GM23248 (cell line): ENCODE measurements around the gene SMC1A. TPM values are rescaled to one million over a fixed set of nuclear protein-coding genes. Genes with fewer than 3 reads are reported as not detected.
"Not testable (repeated sequence)": the region's sequence is repeated elsewhere in the genome, so short reads cannot be mapped to it uniquely, and the experiment has no call there.

Experiments used
- DNase-seq: peaks from one replicate; pipeline ENCODE4 v3.0.0-alpha.2; 2015
- H2AFZ ChIP-seq: fragments of 200-600 bp; sonication (generic); 2 replicates; pipeline ENCODE4 v1.6.1; 2016; ENCODE audit warnings: antibody characterized with exemption
- H3F3A ChIP-seq: fragments of 200-600 bp; sonication (generic); 2 replicates; pipeline ENCODE4 v1.6.1; 2016; ENCODE audit warnings: mild to moderate bottlenecking, antibody characterized with exemption, mixed run types; ENCODE audit not compliant: insufficient read depth
- H3K27ac ChIP-seq: fragments of 200-600 bp; sonication (generic); 2 replicates; pipeline ENCODE4 v1.5.1; 2016; ENCODE audit warnings: mild to moderate bottlenecking
- H3K27me3 ChIP-seq: fragments of 200-600 bp; sonication (generic); replicated peaks from 2 replicates; pipeline ENCODE4 v1.6.1; 2016; ENCODE audit warnings: mild to moderate bottlenecking; ENCODE audit not compliant: insufficient read depth
- H3K36me3 ChIP-seq: fragments of 200-600 bp; sonication (generic); 2 replicates; pipeline ENCODE4 v1.6.1; 2016; ENCODE audit warnings: low read depth, mild to moderate bottlenecking
- H3K4me1 ChIP-seq: fragments of 200-600 bp; sonication (generic); 2 replicates; pipeline ENCODE4 v1.6.1; 2016; ENCODE audit warnings: mild to moderate bottlenecking; ENCODE audit not compliant: insufficient read depth
- H3K4me2 ChIP-seq: fragments of 200-600 bp; sonication (generic); one replicate; pipeline ENCODE4 v1.6.1; 2016; ENCODE audit warnings: mild to moderate bottlenecking; ENCODE audit not compliant: unreplicated experiment
- H3K4me3 ChIP-seq: fragments of 200-600 bp; sonication (generic); 2 replicates; pipeline ENCODE4 v1.5.1; 2016; ENCODE audit warnings: mild to moderate bottlenecking
- H3K79me2 ChIP-seq: fragments of 200-600 bp; sonication (generic); 2 replicates; pipeline ENCODE4 v1.6.1; 2016; ENCODE audit warnings: mild to moderate bottlenecking; ENCODE audit not compliant: insufficient read depth
- H3K9ac ChIP-seq: fragments of 200-600 bp; sonication (generic); 2 replicates; pipeline ENCODE4 v1.6.1; 2016; ENCODE audit warnings: mild to moderate bottlenecking
- H3K9me2 ChIP-seq: fragments of 200-600 bp; sonication (generic); 2 replicates; pipeline ENCODE4 v1.6.1; 2016; ENCODE audit warnings: mixed run types, mild to moderate bottlenecking, moderate library complexity; ENCODE audit not compliant: insufficient read depth
- H3K9me3 ChIP-seq: fragments of 200-600 bp; sonication (generic); one replicate; pipeline ENCODE4 v1.6.1; 2017; ENCODE audit warnings: low read depth
- H4K20me1 ChIP-seq: fragments of 200-600 bp; sonication (generic); 2 replicates; pipeline ENCODE4 v1.6.0; 2016; ENCODE audit not compliant: insufficient read depth
- EZH2 ChIP-seq: fragments of 200-600 bp; sonication (generic); IDR thresholded peaks from 2 replicates; pipeline ENCODE4 v1.6.1; 2018; ENCODE audit warnings: antibody characterized with exemption, mild to moderate bottlenecking; ENCODE audit not compliant: insufficient read depth, poor library complexity, severe bottlenecking
- EZH2phosphoT487 ChIP-seq: fragments of 200-600 bp; sonication (generic); IDR thresholded peaks from 2 replicates; pipeline ENCODE4 v1.6.1; 2018; ENCODE audit warnings: antibody characterized with exemption, moderate library complexity, mild to moderate bottlenecking, low read depth; ENCODE audit not compliant: insufficient read depth
- WGBS, 2 experiments: methylation state at CpG; one replicate each; pipeline ENCODE4 v1.1.6; 2015 to 2017; ENCODE audit warnings: low lambda C conversion rate in 2 of 2, low coverage in 1 of 2; ENCODE audit errors: missing lambda C conversion rate in 2 of 2; 5-methylcytosine and 5-hydroxymethylcytosine counted together
- in situ Hi-C: fragments of 300-500 bp; cut with MboI; formaldehyde crosslinking; loops from 2 replicates; pipeline ENCODE4 v1.15.0; 2020
- polyA plus RNA-seq: library from polyadenylated mRNA; unstranded; fragments of >200 nt; fragmentation: Nextera tagmentation; extraction: Ambion mirVana; gene quantifications from 2 replicates; pipeline ENCODE4 v1.2.1, GENCODE V29; 2016
- total RNA-seq: library from RNA; depleted of rRNA; stranded (reverse); fragments of >200 nt; shearing (Covaris generic); gene quantifications from 2 replicates; pipeline ENCODE4 v1.2.3, GENCODE V29; 2014

Gene SMC1A
- total and polyA plus RNA-seq, 2 experiments from 2014 or later: 21.1 to 29.1 TPM

- Histone ChIP-seq H3K9me3 (no peaks in the 10 kb centered on the region), H3K36me3 (no peaks in the 10 kb centered on the region), H3K79me2 (no peaks in the 10 kb centered on the region), H3K27me3 (no peaks in the 10 kb centered on the region), H2AFZ (no peak overlapping the region), H3K9me2 (no peaks in the 10 kb centered on the region), H3K4me1 (no peaks in the 10 kb centered on the region), H3K4me3 (no peak overlapping the region), H4K20me1 (no peaks in the 10 kb centered on the region), H3K27ac (no peak overlapping the region), H3F3A (no peaks in the 10 kb centered on the region), H3K4me2 (no peak overlapping the region), H3K9ac (no peak overlapping the region)
- no peak for TF ChIP-seq EZH2phosphoT487
- no peak for TF ChIP-seq EZH2
- no peak for DNase-seq
- WGBS, 2 experiments: 0 to 58% methylated on average over 1 to 2 of the region's 2 CpGs
- in situ Hi-C loops: no loop called here
These were observed 49.1 kb downstream of the SMC1A start for GRCh38 chrX:53373307-53373706.

- in situ Hi-C loops, H3K9me2 ChIP-seq: not testable (repeated sequence)
- WGBS, 2 experiments: 92 to 100% methylated on average over 1 of the region's 1 CpG
These were observed 56.0 kb downstream of the SMC1A start for GRCh38 chrX:53366454-53366853.

GRCh38 chrX:53362449-53362848 is 60.0 kb downstream of the SMC1A start:
- H3K79me2 ChIP-seq: no peaks in the 10 kb centered on the region
- no peaks in the 10 kb centered on the region for H3F3A ChIP-seq
- no peaks in the 10 kb centered on the region for H4K20me1 ChIP-seq
- H3K4me2 ChIP-seq: no peak overlapping the region
- 100% methylated on average over 2 of the region's 2 CpGs for WGBS, 2 experiments
- no peak overlapping the region for H2AFZ ChIP-seq
- H3K4me1 ChIP-seq: no peaks in the 10 kb centered on the region
- no peak overlapping the region for H3K4me3 ChIP-seq
- in situ Hi-C loops: no loop called here
- H3K27ac ChIP-seq: no peak overlapping the region
- no peaks in the 10 kb centered on the region for H3K36me3 ChIP-seq
- no peak for TF ChIP-seq EZH2
- TF ChIP-seq EZH2phosphoT487: no peak
- H3K9ac ChIP-seq: no peak overlapping the region
- no peak for DNase-seq
- no peaks in the 10 kb centered on the region for H3K9me3 ChIP-seq
- no peaks in the 10 kb centered on the region for H3K27me3 ChIP-seq
- no peaks in the 10 kb centered on the region for H3K9me2 ChIP-seq

More at GRCh38 chrX:53366454-53366853, 56.0 kb downstream of the SMC1A start:
- not testable (repeated sequence) for H3F3A ChIP-seq, H3K27me3 ChIP-seq, H3K4me3 ChIP-seq, H2AFZ ChIP-seq, H3K9ac ChIP-seq, H3K9me3 ChIP-seq, DNase-seq, H3K4me2 ChIP-seq, H4K20me1 ChIP-seq, H3K36me3 ChIP-seq, H3K4me1 ChIP-seq, H3K27ac ChIP-seq, H3K79me2 ChIP-seq

- Histone ChIP-seq H2AFZ (no peak overlapping the region), H3K9ac (no peak overlapping the region), H3K79me2 (no peaks in the 10 kb centered on the region), H4K20me1 (no peaks in the 10 kb centered on the region), H3K27me3 (no peaks in the 10 kb centered on the region), H3K9me2 (no peaks in the 10 kb centered on the region), H3K4me1 (no peaks in the 10 kb centered on the region), H3K9me3 (no peaks in the 10 kb centered on the region), H3K27ac (no peak overlapping the region), H3K4me2 (no peak overlapping the region), H3K36me3 (no peaks in the 10 kb centered on the region), H3F3A (no peaks in the 10 kb centered on the region), H3K4me3 (no peak overlapping the region)
- DNase-seq: peak; percentile 41
- TF ChIP-seq EZH2 (no peak), EZH2phosphoT487 (no peak)
- in situ Hi-C loops: no loop called here
- 35 to 36% methylated on average over 8 of the region's 8 CpGs for WGBS, 2 experiments
These were observed 64.5 kb downstream of the SMC1A start for GRCh38 chrX:53357799-53358530.

GRCh38 chrX:53356186-53356585 is 66.3 kb downstream of the SMC1A start:
- Histone ChIP-seq H3K27ac (no peak overlapping the region), H3K4me2 (no peak overlapping the region), H3K79me2 (no peaks in the 10 kb centered on the region), H2AFZ (no peak overlapping the region), H3K4me1 (no peaks in the 10 kb centered on the region), H3K9me3 (no peaks in the 10 kb centered on the region), H3K9ac (no peak overlapping the region), H4K20me1 (no peaks in the 10 kb centered on the region), H3K36me3 (no peaks in the 10 kb centered on the region), H3K9me2 (no peaks in the 10 kb centered on the region), H3K4me3 (no peak overlapping the region), H3K27me3 (no peaks in the 10 kb centered on the region), H3F3A (no peaks in the 10 kb centered on the region)
- TF ChIP-seq EZH2 (no peak), EZH2phosphoT487 (no peak)
- 58 to 59% methylated on average over 14 of the region's 14 CpGs for WGBS, 2 experiments
- DNase-seq: peak; percentile 27
- in situ Hi-C loops: no loop called here
